Posterior cingulate gyrus (tissue), 11 donors: ENCODE measurements around the gene TAS2R1.
"Not testable (repeated sequence)": the region's sequence is repeated elsewhere in the genome, so short reads cannot be mapped to it uniquely, and the experiment has no call there.

ENCODE experiments used
- DNase-seq, 10 donors: peaks; one replicate each; pipeline versions ENCODE4 v3.0.0 to v3.0.0-alpha.2; 2020 to 2021; ENCODE audit warnings: mixed read lengths in 3 of 10
- intact Hi-C: fragments of 100-400 bp; cut with DNase I; formaldehyde crosslinking; loops from one replicate; pipeline ENCODE4 v1.15.1; 2023

TAS2R1 gene

GRCh38 chr5:9624196-9624947, 5.8 kb downstream of the TAS2R1 start:
- intact Hi-C loops, result no loop called here
- DNase-seq, result no peak

GRCh38 chr5:9623661-9624060, 6.5 kb downstream of the TAS2R1 start:
- no peak for DNase-seq
- intact Hi-C loops, result no loop called here

- intact Hi-C loops, result no loop called here
Measured at GRCh38 chr5:9622971-9623421, 7.2 kb downstream of the TAS2R1 start.

GRCh38 chr5:9621379-9621903, 8.7 kb downstream of the TAS2R1 start:
- no peak for DNase-seq
- intact Hi-C loops, result no loop called here

More at GRCh38 chr5:9622971-9623421, 7.2 kb downstream of the TAS2R1 start:
- DNase-seq, result peak in 1 of 10 donors; percentile 4

GRCh38 chr5:9619331-9620092, 10.6 kb downstream of the TAS2R1 start:
- intact Hi-C loops, result no loop called here
- no peak for DNase-seq

- intact Hi-C loops, result no loop called here
- DNase-seq, result no peak
Measured at GRCh38 chr5:9617739-9618504, 12.2 kb downstream of the TAS2R1 start.

GRCh38 chr5:9617221-9617620, 12.9 kb downstream of the TAS2R1 start:
- intact Hi-C loops, result no loop called here
- DNase-seq, result no peak

- DNase-seq, result no peak
- intact Hi-C loops, result no loop called here
Measured at GRCh38 chr5:9615331-9615730, 14.8 kb downstream of the TAS2R1 start.

GRCh38 chr5:9613360-9613759, 16.8 kb downstream of the TAS2R1 start:
- no peak for DNase-seq
- intact Hi-C loops, result no loop called here

- intact Hi-C loops, result no loop called here
- no peak for DNase-seq
Measured at GRCh38 chr5:9610969-9611368, 19.2 kb downstream of the TAS2R1 start.

- intact Hi-C loops, result no loop called here
- no peak for DNase-seq
Measured at GRCh38 chr5:9610364-9610763, 19.8 kb downstream of the TAS2R1 start.

GRCh38 chr5:9608093-9608492, 22.1 kb downstream of the TAS2R1 start:
- DNase-seq, result no peak
- intact Hi-C loops, result no loop called here

GRCh38 chr5:9605041-9605838, 24.9 kb downstream of the TAS2R1 start:
- DNase-seq, result no peak
- intact Hi-C loops, result no loop called here

- no peak for DNase-seq
- intact Hi-C loops, result no loop called here
Measured at GRCh38 chr5:9604416-9604815, 25.7 kb downstream of the TAS2R1 start.

GRCh38 chr5:9601055-9601739, 29.0 kb downstream of the TAS2R1 start:
- DNase-seq, result peak in 1 of 10 donors; percentile 72
- intact Hi-C loops, result no loop called here

GRCh38 chr5:9599391-9599790, 30.8 kb downstream of the TAS2R1 start:
- DNase-seq, result no peak
- intact Hi-C loops, result no loop called here

GRCh38 chr5:9598329-9598728, 31.8 kb downstream of the TAS2R1 start:
- DNase-seq, intact Hi-C loops: not testable (repeated sequence)

- intact Hi-C loops, DNase-seq: not testable (repeated sequence)
Measured at GRCh38 chr5:9597322-9597721, 32.8 kb downstream of the TAS2R1 start.

- intact Hi-C loops, result no loop called here
- no peak for DNase-seq
Measured at GRCh38 chr5:9596824-9597223, 33.3 kb downstream of the TAS2R1 start.
